NCI-H146 (cell line): Measurements from ENCODE around the gene UBQLN3.

ENCODE experiments used
- DNase-seq: peaks from one replicate; lab custom pipeline; 2025; lab: John Stamatoyannopoulos, UW

The UBQLN3 gene

GRCh38 chr11:5509803-5510202 is at the start of gene UBQLN3:
Gene UBQLN3, minus strand, starts transcription at chr11:5509957. Its CDS starts 399 bp downstream, at chr11:5509558.
- no peak for DNase-seq

GRCh38 chr11:5557751-5558150 is 48.0 kb upstream of the UBQLN3 start:
- DNase-seq, result no peak

GRCh38 chr11:5556596-5557188 is 46.9 kb upstream of the UBQLN3 start:
- no peak for DNase-seq

- DNase-seq, result no peak
Measured at GRCh38 chr11:5553343-5553742, 43.6 kb upstream of the UBQLN3 start.

- DNase-seq, result no peak
Measured at GRCh38 chr11:5550440-5551095, 40.8 kb upstream of the UBQLN3 start.

GRCh38 chr11:5548440-5548839 is 38.7 kb upstream of the UBQLN3 start, which contains the start of gene OR52H1:
Gene OR52H1, minus strand, starts transcription at chr11:5548540. Its CDS starts 3,035 bp downstream, at chr11:5545505.
- no peak for DNase-seq

- no peak for DNase-seq
Measured at GRCh38 chr11:5547982-5548381, 38.2 kb upstream of the UBQLN3 start.

- no peak for DNase-seq
Measured at GRCh38 chr11:5546457-5546856, 36.7 kb upstream of the UBQLN3 start.

- no peak for DNase-seq
Measured at GRCh38 chr11:5541427-5541826, 31.7 kb upstream of the UBQLN3 start.

- no peak for DNase-seq
Measured at GRCh38 chr11:5536482-5536881, 26.7 kb upstream of the UBQLN3 start.

GRCh38 chr11:5534046-5534445 is 24.3 kb upstream of the UBQLN3 start:
- DNase-seq, result no peak

- DNase-seq, result no peak
Measured at GRCh38 chr11:5531053-5531831, 21.5 kb upstream of the UBQLN3 start.

- no peak for DNase-seq
Measured at GRCh38 chr11:5528495-5528894, 18.7 kb upstream of the UBQLN3 start.

- no peak for DNase-seq
Measured at GRCh38 chr11:5527716-5528115, 18.0 kb upstream of the UBQLN3 start.

GRCh38 chr11:5524756-5525155 is 15.0 kb upstream of the UBQLN3 start:
- DNase-seq, result peak; percentile 31

GRCh38 chr11:5522308-5522707 is 12.6 kb upstream of the UBQLN3 start:
- DNase-seq, result no peak

- DNase-seq, result no peak
Measured at GRCh38 chr11:5521540-5521939, 11.8 kb upstream of the UBQLN3 start.

GRCh38 chr11:5516599-5516998 is 6.8 kb upstream of the UBQLN3 start, which contains the start of gene UBQLNL:
Gene UBQLNL, minus strand, starts transcription at chr11:5516699. Its CDS starts 258 bp downstream, at chr11:5516441.
- no peak for DNase-seq

- no peak for DNase-seq
Measured at GRCh38 chr11:5514841-5515240, 5.1 kb upstream of the UBQLN3 start.

- DNase-seq, result no peak
Measured at GRCh38 chr11:5508605-5509004, 1.2 kb downstream of the UBQLN3 start.

- no peak for DNase-seq
Measured at GRCh38 chr11:5507933-5508305, 1.8 kb downstream of the UBQLN3 start.

GRCh38 chr11:5507177-5507932 is 2.4 kb downstream of the UBQLN3 start:
- DNase-seq, result no peak
